PC-9 (cell line): ENCODE results near the gene PDE4B. TPM values are rescaled to one million over a fixed set of nuclear protein-coding genes. Genes with fewer than 3 reads are reported as not detected.

ENCODE experiments used
- BruUV-seq: library from RNA; stranded (reverse); fragments of 400-500 nt; replicated peaks from 2 replicates; lab custom pipeline; 2021; lab: Mats Ljungman, UMichigan
- CTCF ChIA-PET: fragments of 300-600 bp; sonication (Branson Sonifier 250); formaldehyde crosslinking; loops from one replicate; lab custom pipeline; 2022; ENCODE audit warnings: antibody characterized with exemption; lab: Charles Lee
- POLR2A ChIA-PET: fragments of 300-600 bp; sonication (Branson Sonifier 250); formaldehyde crosslinking; loops from one replicate; lab custom pipeline; 2022; ENCODE audit warnings: antibody characterized with exemption; ENCODE audit not compliant: unreplicated experiment; lab: Charles Lee
- DNase-seq, 2 experiments: peaks; one replicate each; pipeline versions ENCODE4 v3.0.0 to v3.0.0-alpha.2; 2015 to 2022; ENCODE audit warnings: mixed read lengths in 1 of 2
- H2AFZ ChIP-seq: fragments of 200-600 bp; sonication (generic); 2 replicates; pipeline ENCODE4 v1.8.1; 2017; ENCODE audit warnings: antibody characterized with exemption
- H3F3A ChIP-seq: fragments of 200-600 bp; sonication (generic); 2 replicates; pipeline ENCODE4 v1.8.1; 2017; ENCODE audit warnings: antibody characterized with exemption, mild to moderate bottlenecking, low read depth; ENCODE audit not compliant: insufficient read depth
- H3K27ac ChIP-seq: fragments of 200-600 bp; sonication (generic); 2 replicates; pipeline ENCODE4 v1.6.1; 2016; ENCODE audit warnings: mixed run types
- H3K27me3 ChIP-seq: fragments of 200-600 bp; sonication (generic); 2 replicates; pipeline ENCODE4 v1.6.1; 2016; ENCODE audit warnings: low read depth, mixed run types; ENCODE audit not compliant: insufficient read depth
- H3K36me3 ChIP-seq: fragments of 200-600 bp; sonication (generic); 2 replicates; pipeline ENCODE4 v1.6.1; 2016; ENCODE audit warnings: low read depth, mixed run types
- H3K4me1 ChIP-seq: fragments of 200-600 bp; sonication (generic); replicated peaks from 2 replicates; pipeline ENCODE4 v1.6.1; 2016; ENCODE audit warnings: mixed run types; ENCODE audit not compliant: insufficient read depth
- H3K4me2 ChIP-seq: fragments of 200-600 bp; sonication (generic); 2 replicates; pipeline ENCODE4 v1.6.1; 2017; ENCODE audit warnings: mixed run types
- H3K4me3 ChIP-seq: fragments of 200-600 bp; sonication (generic); 2 replicates; pipeline ENCODE4 v1.6.1; 2016; ENCODE audit warnings: mixed run types
- H3K79me2 ChIP-seq: fragments of 200-600 bp; sonication (generic); 2 replicates; pipeline ENCODE4 v1.6.1; 2017; ENCODE audit warnings: low read depth, mixed run types
- H3K9me2 ChIP-seq: fragments of 200-600 bp; sonication (generic); 2 replicates; pipeline ENCODE4 v1.8.1; 2017; ENCODE audit warnings: mild to moderate bottlenecking; ENCODE audit not compliant: insufficient read depth
- H3K9me3 ChIP-seq: fragments of 200-600 bp; sonication (generic); 2 replicates; pipeline ENCODE4 v1.8.1; 2016; ENCODE audit warnings: low read depth; ENCODE audit not compliant: insufficient read depth
- H4K20me1 ChIP-seq: fragments of 200-600 bp; sonication (generic); 2 replicates; pipeline ENCODE4 v1.8.1; 2017; ENCODE audit not compliant: insufficient read depth
- CTCF ChIP-seq: fragments of 200-600 bp; sonication (generic); conservative IDR thresholded peaks from 2 replicates; pipeline ENCODE4 v1.6.1; 2017; ENCODE audit warnings: mixed run types, antibody characterized with exemption, mild to moderate bottlenecking, moderate library complexity
- EZH2 ChIP-seq: fragments of 200-600 bp; sonication (generic); IDR thresholded peaks from 2 replicates; pipeline ENCODE4 v1.8.0; 2017; ENCODE audit warnings: antibody characterized with exemption, low read depth
- intact Hi-C: fragments of 100-400 bp; cut with micrococcal nuclease; formaldehyde crosslinking; loops from one replicate; pipeline ENCODE4 v1.10.0; 2022; ENCODE audit not compliant: unreplicated experiment
- total RNA-seq: library from RNA; stranded (reverse); gene quantifications from 2 replicates; pipeline ENCODE4 v1.2.3, GENCODE V29; 2021

The PDE4B gene
- total RNA-seq, 1 experiment from 2014 or later: 1.3 TPM

- Histone ChIP-seq H3K4me1 (no peaks in the 10 kb centered on the region), H3K4me2 (no peak overlapping the region), H3F3A (no peaks in the 10 kb centered on the region), H4K20me1 (no peaks in the 10 kb centered on the region), H3K27me3 (no peaks in the 10 kb centered on the region), H3K36me3 (no peaks in the 10 kb centered on the region), H3K79me2 (no peaks in the 10 kb centered on the region), H3K9me2 (no peaks in the 10 kb centered on the region), H3K9me3 (no peaks in the 10 kb centered on the region), H2AFZ (no peak overlapping the region), H3K4me3 (no peak overlapping the region), H3K27ac (no peak overlapping the region)
- no peak for TF ChIP-seq EZH2
- intact Hi-C loops: no loop called here
- no peak for DNase-seq
- BruUV-seq: no TSS peak
- ChIA-PET POLR2A (interaction anchor here (0.7 kb wide), 1 partner anchor 1807 kb away, joined by 3 read pairs; no protein-coding TSS in a partner anchor), CTCF (no interaction called here)
Observed at GRCh38 chr1:65995336-65995735, 202.6 kb downstream of the PDE4B start.

GRCh38 chr1:65995928-65996327 is 203.2 kb downstream of the PDE4B start:
- no peaks in the 10 kb centered on the region for H3K27me3 ChIP-seq
- no peaks in the 10 kb centered on the region for H3K9me3 ChIP-seq
- no peaks in the 10 kb centered on the region for H3K79me2 ChIP-seq
- no peak for TF ChIP-seq CTCF
- no peak for TF ChIP-seq EZH2
- no TSS peak for BruUV-seq
- no peak overlapping the region for H3K27ac ChIP-seq
- CTCF ChIA-PET: no interaction called here
- POLR2A ChIA-PET: no interaction called here
- no peaks in the 10 kb centered on the region for H3K36me3 ChIP-seq
- no peak overlapping the region for H3K4me3 ChIP-seq
- H3K9me2 ChIP-seq: no peaks in the 10 kb centered on the region
- no peak overlapping the region for H2AFZ ChIP-seq
- no peaks in the 10 kb centered on the region for H4K20me1 ChIP-seq
- no peak overlapping the region for H3K4me2 ChIP-seq
- H3K4me1 ChIP-seq: no peaks in the 10 kb centered on the region
- DNase-seq: no peak
- H3F3A ChIP-seq: no peaks in the 10 kb centered on the region
- intact Hi-C loops: no loop called here

GRCh38 chr1:65997693-65998092 is 205.0 kb downstream of the PDE4B start:
- Histone ChIP-seq H3F3A (no peaks in the 10 kb centered on the region), H3K27me3 (no peaks in the 10 kb centered on the region), H3K4me2 (no peak overlapping the region), H3K4me3 (no peak overlapping the region), H3K36me3 (no peaks in the 10 kb centered on the region), H3K4me1 (no peaks in the 10 kb centered on the region), H3K27ac (no peak overlapping the region), H2AFZ (no peak overlapping the region), H3K9me2 (no peaks in the 10 kb centered on the region), H4K20me1 (no peaks in the 10 kb centered on the region), H3K79me2 (no peaks in the 10 kb centered on the region), H3K9me3 (no peaks in the 10 kb centered on the region)
- no TSS peak for BruUV-seq
- DNase-seq: no peak
- intact Hi-C loops: no loop called here
- CTCF ChIA-PET: no interaction called here
- no peak for TF ChIP-seq EZH2
- TF ChIP-seq CTCF: no peak
- POLR2A ChIA-PET: no interaction called here
